Measurements from ENCODE around the gene ELAC1.
"Not testable (repeated sequence)": the region's sequence is repeated elsewhere in the genome, so short reads cannot be mapped to it uniquely, and the experiment has no call there.

ELAC1 gene

DNA sequence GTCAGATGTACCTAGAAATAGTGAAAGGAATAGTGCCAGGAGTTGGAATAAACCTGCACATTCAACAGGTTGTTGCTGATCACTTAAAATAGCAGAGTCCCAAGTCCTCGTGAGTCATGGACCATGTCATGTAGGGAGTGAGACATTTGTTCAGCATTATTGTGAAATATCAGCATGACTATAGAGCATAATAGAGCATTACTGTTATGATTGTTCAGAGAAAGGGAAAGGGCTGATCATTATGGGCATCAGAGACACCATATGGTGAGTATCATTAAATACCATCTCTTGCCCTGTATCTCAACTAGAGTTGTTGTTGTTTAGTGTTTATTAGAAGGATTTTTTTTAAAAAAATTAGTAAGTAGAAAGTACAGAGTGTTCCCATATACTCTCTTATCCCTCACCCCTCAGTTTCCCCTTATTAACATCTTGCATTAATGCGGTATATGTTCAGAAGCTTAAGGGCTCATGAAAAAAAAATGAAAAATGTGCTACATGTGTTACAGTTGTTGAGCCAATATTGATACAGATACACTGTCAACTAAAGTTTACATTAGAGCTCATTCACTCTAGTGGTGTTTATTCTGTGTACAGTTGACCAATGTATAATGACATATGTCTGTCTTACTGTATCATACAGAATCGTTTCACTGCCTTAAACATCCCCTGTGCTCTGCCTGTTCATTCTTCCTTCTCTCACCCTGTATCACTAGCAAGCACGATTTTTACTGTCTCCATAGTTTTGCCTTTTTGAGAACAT is 5.7 kb downstream of the ELAC1 start:
- DNase-seq (ENCODE audit: low read depth) = no peak

GRCh38 chr18:50977037-50977760 is 9.4 kb downstream of the ELAC1 start:
- no peak for DNase-seq (ENCODE audit: low read depth)

- DNase-seq (ENCODE audit: low read depth) = no peak
Measured at GRCh38 chr18:50981381-50981780, 13.5 kb downstream of the ELAC1 start.

GRCh38 chr18:50982086-50982801 is 14.4 kb downstream of the ELAC1 start:
- DNase-seq (ENCODE audit: low read depth) = no peak

DNA sequence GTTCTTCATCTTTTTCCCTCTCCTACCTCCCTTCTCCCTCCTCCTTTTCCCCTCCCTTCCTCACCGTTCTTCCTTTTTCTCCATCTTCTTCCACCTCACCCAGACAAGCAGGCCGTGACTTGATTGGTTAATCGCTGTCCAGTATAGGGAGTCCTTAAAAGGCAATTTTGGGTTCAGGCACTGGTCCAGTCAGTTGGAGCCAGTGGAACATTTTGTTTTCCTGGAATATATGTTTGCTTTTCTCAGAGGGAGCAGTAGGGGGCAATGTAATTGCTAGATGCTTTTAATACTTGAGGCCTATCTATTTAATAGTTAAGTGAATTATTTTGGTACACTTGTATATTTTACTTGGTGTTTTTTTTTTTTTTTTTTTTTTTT is 15.0 kb downstream of the ELAC1 start:
- no peak for DNase-seq (ENCODE audit: low read depth)

GRCh38 chr18:50986360-50987087 is 18.7 kb downstream of the ELAC1 start:
- no peak for DNase-seq (ENCODE audit: low read depth)

DNA sequence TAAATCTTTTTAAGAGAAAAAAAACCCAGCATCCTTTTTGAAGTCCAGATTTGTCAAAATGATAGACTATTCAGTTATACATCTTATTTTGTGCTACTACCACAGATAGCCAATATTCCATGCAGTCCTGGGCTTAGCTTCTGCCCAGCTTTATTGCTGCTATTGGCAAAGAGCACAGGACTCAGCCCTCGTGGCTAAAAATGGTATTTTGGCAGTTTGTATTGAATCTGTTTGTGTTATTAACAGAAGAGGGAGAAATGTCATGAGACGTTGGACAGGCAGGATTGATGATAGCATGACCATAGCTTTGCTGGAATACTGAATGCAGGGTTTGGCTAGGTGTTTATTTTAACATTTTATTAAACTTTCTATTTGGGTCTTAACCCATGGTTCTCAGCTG is 19.4 kb downstream of the ELAC1 start:
- DNase-seq (ENCODE audit: low read depth) = no peak

DNA sequence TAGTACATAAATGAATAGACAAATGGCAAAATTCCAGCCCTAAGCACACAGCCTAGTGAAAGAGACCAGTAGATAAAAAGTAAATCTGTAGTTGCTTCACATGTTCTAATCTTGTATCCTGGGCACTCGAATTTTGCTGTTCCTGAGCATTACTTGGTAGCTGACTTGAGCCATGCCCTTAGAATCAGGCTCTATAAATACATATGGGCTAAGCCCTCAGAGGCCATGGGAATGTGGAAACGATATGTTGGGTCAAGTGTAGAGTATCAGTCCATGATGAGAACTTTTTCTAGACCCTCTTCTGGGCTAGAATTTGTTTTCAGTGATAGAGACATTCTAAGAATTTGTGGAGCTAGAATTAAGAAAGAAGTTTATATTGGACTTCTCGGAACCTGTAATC is 21.9 kb downstream of the ELAC1 start:
- no peak for DNase-seq (ENCODE audit: low read depth)

DNA sequence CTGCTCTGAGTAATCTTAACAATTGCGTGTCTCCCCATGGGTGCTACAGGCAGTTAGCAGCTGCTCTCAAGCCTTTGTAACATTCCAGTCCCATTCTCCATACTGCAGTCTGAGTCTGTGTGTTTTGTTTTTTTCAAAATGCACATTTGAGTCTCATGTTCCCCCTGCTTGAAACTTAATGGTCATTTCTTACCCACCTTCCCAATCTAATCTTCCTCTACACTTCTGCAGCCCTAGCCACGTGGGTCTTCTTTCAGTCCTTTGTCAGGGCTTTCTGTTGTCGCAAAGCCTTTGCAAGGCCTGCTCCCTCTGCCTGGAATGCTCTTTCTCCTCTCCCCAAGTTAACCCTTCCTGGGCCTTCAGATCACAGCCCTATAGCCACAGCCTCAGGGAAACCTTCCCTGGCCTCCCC is 24.5 kb downstream of the ELAC1 start:
- no peak for DNase-seq (ENCODE audit: low read depth)

- no peak for DNase-seq (ENCODE audit: low read depth)
Measured at GRCh38 chr18:50994031-50994430, 26.2 kb downstream of the ELAC1 start.

GRCh38 chr18:51003174-51003573 is 35.3 kb downstream of the ELAC1 start:
- DNase-seq (ENCODE audit: low read depth) = not testable (repeated sequence)

DNA sequence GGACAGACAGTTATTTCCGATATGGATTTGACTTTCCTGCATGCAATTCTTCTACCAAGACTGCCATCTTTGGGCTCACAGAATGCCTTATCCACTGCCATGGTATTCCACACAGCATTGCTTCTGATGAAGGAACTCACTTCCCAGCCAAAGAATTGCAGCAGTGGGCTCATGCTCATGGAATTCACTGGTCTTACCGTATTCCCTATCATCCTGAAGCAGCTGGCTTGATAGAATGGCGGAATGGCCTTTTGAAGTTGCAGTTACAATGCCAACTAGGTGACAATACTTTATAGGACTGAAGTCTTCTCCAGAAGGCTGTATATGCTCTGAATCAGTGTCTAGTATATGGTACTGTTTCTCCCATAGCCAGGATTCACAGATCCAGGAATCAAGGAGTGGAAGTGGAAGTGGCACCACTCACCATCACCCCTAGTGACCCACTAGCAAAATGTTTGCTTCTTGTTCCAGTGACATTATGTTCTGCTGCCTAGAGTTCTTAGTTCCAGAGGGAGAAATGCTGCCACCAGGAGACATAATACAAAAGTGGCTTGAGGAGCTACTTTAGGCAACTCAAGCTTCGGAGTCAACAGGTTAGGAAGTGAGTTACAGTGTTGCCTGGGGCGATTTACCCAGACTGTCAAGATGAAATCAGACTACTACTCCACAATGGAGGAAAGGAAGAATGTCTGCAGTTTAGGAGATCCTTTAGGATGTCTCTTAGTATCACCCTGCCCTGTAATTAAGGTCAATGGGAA is 38.4 kb downstream of the ELAC1 start:
- DNase-seq (ENCODE audit: low read depth) = no peak

- DNase-seq (ENCODE audit: low read depth) = no peak
Measured at GRCh38 chr18:51006948-51007789, 39.3 kb downstream of the ELAC1 start.

GRCh38 chr18:51007790-51008139 is 39.9 kb downstream of the ELAC1 start:
- DNase-seq (ENCODE audit: low read depth) = no peak

GRCh38 chr18:51009072-51009471 is 41.2 kb downstream of the ELAC1 start:
- no peak for DNase-seq (ENCODE audit: low read depth)

DNA sequence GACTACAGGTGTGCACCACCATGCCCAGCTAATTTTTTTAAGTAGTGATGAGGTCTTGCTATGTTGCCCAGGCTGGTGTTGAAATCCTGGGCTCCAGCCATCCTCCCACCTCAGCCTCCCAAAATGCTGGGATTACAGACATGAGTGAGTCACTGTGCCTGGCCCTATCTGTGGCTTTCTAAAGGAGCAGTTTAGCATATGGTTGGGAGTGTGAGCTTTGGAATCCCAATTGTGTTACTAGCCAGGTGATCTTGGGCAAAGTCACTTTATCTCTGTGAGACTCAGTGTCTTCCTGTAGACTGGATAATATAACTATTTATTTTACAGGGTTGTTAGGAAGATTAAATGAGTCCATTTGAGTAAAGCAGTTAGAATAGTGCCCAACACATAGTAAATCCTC is 42.4 kb downstream of the ELAC1 start:
- DNase-seq (ENCODE audit: low read depth) = no peak

- DNase-seq (ENCODE audit: low read depth) = no peak
Measured at GRCh38 chr18:51011709-51012108, 43.9 kb downstream of the ELAC1 start.

DNA sequence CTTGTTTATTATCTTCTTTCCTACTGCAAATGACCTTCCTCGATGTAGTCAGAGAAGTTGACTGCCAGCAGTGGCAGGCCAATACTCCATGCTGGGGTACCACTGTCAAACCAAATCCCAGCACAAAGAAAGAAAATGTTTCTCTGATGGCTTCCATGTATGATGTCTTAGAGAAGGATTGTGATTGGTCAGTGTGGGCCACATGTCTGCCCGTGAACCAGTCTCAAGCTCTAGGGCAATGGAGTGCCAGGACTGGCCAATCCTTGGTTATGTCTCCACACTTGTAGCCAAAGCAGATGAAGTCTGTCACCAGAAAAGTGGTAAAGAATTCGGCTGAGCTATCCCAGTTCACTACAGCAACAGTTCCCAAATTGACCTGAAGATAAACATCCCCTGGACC is 44.6 kb downstream of the ELAC1 start:
- no peak for DNase-seq (ENCODE audit: low read depth)

- DNase-seq (ENCODE audit: low read depth) = no peak
Measured at GRCh38 chr18:51013259-51013658, 45.4 kb downstream of the ELAC1 start.

DNA sequence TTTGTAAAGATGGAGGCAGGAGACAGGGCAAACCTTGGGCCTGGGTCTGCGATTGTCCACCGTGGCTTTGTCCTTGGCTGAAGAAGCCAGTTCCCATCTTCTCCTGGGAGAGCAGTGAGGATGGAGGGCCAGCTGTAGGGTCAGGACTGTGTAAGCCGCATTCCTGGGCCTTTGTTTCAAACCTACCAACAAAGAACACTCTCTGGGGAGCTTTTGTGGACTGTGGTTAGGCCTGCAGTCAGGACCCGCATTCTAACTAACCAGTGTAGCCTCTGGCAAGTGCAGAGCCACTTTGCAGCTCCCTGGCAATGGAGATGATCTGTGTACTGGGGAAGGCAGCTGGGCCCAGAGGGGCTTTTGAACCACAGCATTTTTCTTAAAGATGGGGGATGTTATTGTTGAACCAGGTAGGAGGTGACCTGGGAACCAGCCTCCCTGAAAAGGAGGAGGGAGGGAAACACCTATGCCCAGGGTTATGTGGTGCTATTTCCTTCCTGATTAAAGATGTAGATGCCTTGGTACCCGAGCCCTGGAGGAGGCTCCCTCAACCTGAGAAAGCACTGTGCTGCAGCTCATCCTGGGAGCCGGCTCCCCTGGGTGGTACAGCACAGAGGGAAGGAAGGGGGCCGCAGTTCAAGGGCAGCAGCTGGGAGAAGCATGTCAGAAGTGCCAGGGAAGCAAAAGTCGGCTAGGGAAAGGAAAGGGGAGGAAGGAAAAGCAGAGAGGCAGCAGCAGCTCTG is 49.5 kb downstream of the ELAC1 start:
- no peak for DNase-seq (ENCODE audit: low read depth)
